ENCODE results near the gene LGR4. TPM values are rescaled to one million over a fixed set of nuclear protein-coding genes. Genes with fewer than 3 reads are reported as not detected.
A peak's percentile ranks its signal among the peaks of the same experiment; 100 is the strongest.

LGR4 gene
- total and polyA plus RNA-seq, 8 donors: 23.4 to 73.0 (median 54.5) TPM

- H3K27ac ChIP-seq: no peak overlapping the region
- 45 to 55% methylated on average over 5 of the region's 5 CpGs for WGBS, 2 donors
- no peak overlapping the region for H3K4me3 ChIP-seq
- no peak for FAIRE-seq
- no peaks in the 10 kb centered on the region for H3K9me3 ChIP-seq
- H3K4me1 ChIP-seq: peaks cover 10 to 23% (median 17%) of the 10 kb centered on the region in 3 donors
- no peak for DNase-seq
- no peaks in the 10 kb centered on the region for H3K27me3 ChIP-seq
- no peak for TF ChIP-seq CTCF (IDR thresholded peaks at IDR 0.05)
- ATAC-seq: peak in 2 of 4 donors; percentile 15 to 32
- no peaks in the 10 kb centered on the region for H3K36me3 ChIP-seq
- intact Hi-C loops (cut with DNase I): no loop called here
Observed at GRCh38 chr11:27437829-27438594, 34.6 kb downstream of the LGR4 start.

GRCh38 chr11:27436916-27437315, 35.7 kb downstream of the LGR4 start:
- no peak for TF ChIP-seq CTCF (IDR thresholded peaks at IDR 0.05)
- no peaks in the 10 kb centered on the region for H3K36me3 ChIP-seq
- peaks cover 4 to 19% (median 19%) of the 10 kb centered on the region in 3 donors for H3K4me1 ChIP-seq
- H3K4me3 ChIP-seq: no peak overlapping the region
- intact Hi-C loops (cut with DNase I): no loop called here
- ATAC-seq: no peak
- FAIRE-seq: no peak
- H3K27ac ChIP-seq: no peak overlapping the region
- H3K27me3 ChIP-seq: no peaks in the 10 kb centered on the region
- H3K9me3 ChIP-seq: no peaks in the 10 kb centered on the region
- DNase-seq: no peak

- no peak overlapping the region for H3K27ac ChIP-seq
- intact Hi-C loops (cut with DNase I): no loop called here
- H3K27me3 ChIP-seq: no peaks in the 10 kb centered on the region
- H3K4me1 ChIP-seq: peaks cover 4 to 36% (median 29%) of the 10 kb centered on the region in 3 donors
- DNase-seq (no peak), ATAC-seq (no peak), FAIRE-seq (no peak)
- 50 to 53% methylated on average over 2 of the region's 2 CpGs for WGBS, 2 donors
- TF ChIP-seq CTCF (IDR thresholded peaks at IDR 0.05): no peak
- H3K36me3 ChIP-seq: no peaks in the 10 kb centered on the region
- H3K4me3 ChIP-seq: no peak overlapping the region
- H3K9me3 ChIP-seq: no peaks in the 10 kb centered on the region
Observed at GRCh38 chr11:27433742-27434141, 38.8 kb downstream of the LGR4 start.

GRCh38 chr11:27431808-27432207, 40.8 kb downstream of the LGR4 start:
- Histone ChIP-seq H3K27ac (no peak overlapping the region), H3K9me3 (no peaks in the 10 kb centered on the region), H3K27me3 (no peaks in the 10 kb centered on the region), H3K4me1 (peaks cover 6 to 36% (median 27%) of the 10 kb centered on the region in 3 donors), H3K4me3 (no peak overlapping the region), H3K36me3 (no peaks in the 10 kb centered on the region)
- no peak for FAIRE-seq
- ATAC-seq: no peak
- DNase-seq: no peak
- TF ChIP-seq CTCF (IDR thresholded peaks at IDR 0.05): no peak
- WGBS, 2 donors: 61 to 69% methylated on average over 2 of the region's 2 CpGs
- intact Hi-C loops (cut with DNase I): no loop called here

- Histone ChIP-seq H3K27me3 (no peaks in the 10 kb centered on the region), H3K9me3 (no peaks in the 10 kb centered on the region), H3K27ac (peak overlapping the region in 2 of 4 donors; percentile 6 to 35), H3K36me3 (no peaks in the 10 kb centered on the region), H3K4me3 (no peak overlapping the region), H3K4me1 (peaks cover 6 to 53% (median 36%) of the 10 kb centered on the region in 3 donors)
- ATAC-seq: peak in 1 of 4 donors; percentile 12
- TF ChIP-seq CTCF (IDR thresholded peaks at IDR 0.05): no peak
- no peak for FAIRE-seq
- intact Hi-C loops (cut with DNase I): no loop called here
- no peak for DNase-seq
- WGBS, 2 donors: 17 to 19% methylated on average over 5 of the region's 5 CpGs
Observed at GRCh38 chr11:27429761-27430393, 42.7 kb downstream of the LGR4 start.

Measured in pancreas (tissue), 10 donors.